HFF-Myc (cell line): ENCODE results near the gene OR8G1.

Source experiments
- DNase-seq: peaks from one replicate; pipeline ENCODE4 v3.0.0-alpha.2; 2011; ENCODE audit warnings: low read depth; ENCODE audit errors: extremely low read depth
- H3K4me3 ChIP-seq: replicated peaks from 2 replicates; pipeline ENCODE4 v1.5.1; 2011; ENCODE audit warnings: low read depth, mild to moderate bottlenecking, control low read depth, low read length
- CTCF ChIP-seq: IDR thresholded peaks from 2 replicates; pipeline ENCODE4 v1.5.1; 2012; ENCODE audit warnings: mild to moderate bottlenecking, low read depth, low read length, control low read depth; ENCODE audit errors: missing control alignments

The OR8G1 gene

GRCh38 chr11:124302347-124303125 lies 61.6 kb downstream of the OR8G1 start:
- no peak overlapping the region for H3K4me3 ChIP-seq
- DNase-seq, result no peak
- TF ChIP-seq CTCF, result no peak
